HG03442 (cell line): ENCODE data around the gene RXRG.

Experiments
- ATAC-seq: cut with Tn5 transposase; IDR thresholded peaks from one replicate; pipeline ENCODE4 v1.9.1; 2021; ENCODE audit warnings: mild to moderate bottlenecking, moderate library complexity; ENCODE audit not compliant: unreplicated experiment

The RXRG gene

DNA sequence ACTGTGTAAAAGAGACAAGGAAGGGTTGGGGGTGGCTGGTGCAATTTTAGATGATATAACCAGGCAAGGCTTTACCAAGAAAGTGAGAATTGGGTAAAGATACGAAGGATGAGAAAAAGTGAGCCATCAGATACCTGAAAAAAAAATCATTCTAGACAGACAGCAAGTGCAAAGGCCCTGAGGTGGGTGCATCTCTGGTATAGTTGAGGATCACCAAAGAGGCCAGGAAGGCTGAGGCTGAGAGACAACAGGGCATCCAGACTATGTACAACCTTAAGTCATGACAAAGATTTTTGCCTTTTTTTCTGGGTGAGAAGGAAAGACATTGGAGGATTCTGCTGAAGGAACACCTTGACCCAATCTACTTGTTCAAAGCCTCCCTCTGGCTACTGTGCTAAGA lies 29.9 kb downstream of the RXRG start:
- ATAC-seq, result no peak

DNA sequence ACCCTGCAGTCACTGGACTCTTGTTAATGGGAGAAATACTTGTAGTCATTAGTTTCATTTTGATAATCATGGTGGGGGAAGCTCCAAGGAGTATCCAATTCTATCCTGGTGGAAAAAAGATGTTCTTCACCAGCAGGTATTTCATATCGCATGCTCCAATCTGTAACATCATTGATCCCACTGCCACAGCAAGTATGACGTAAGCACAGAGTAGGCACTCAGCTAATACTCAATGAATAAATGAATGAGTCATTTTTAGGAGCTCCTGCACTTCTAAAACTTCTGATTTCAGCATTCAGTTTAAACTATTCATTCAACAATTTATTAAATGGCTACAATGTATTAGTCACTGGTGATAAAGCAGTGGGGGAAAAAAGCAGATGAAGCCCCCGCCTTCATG lies 30.3 kb downstream of the RXRG start:
- no peak for ATAC-seq

DNA sequence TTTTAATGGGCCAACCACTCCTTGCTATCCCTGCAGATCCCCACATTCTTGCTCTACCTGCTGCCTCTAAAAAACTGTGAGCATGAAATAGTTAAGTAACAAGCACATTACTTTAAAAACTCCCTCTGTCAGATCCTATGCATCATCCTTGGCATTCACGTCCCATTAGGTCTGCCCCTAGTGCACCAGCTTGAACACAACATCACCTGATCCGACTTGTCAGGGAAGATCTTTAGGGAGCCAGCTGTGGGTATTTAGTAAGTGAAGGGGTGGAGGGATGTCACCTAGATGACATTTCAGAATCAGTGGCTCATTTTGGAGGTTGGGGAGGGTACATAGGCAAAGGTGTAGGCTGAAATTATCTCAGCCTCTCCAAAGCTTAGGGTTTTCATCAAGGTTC lies 33.5 kb downstream of the RXRG start:
- ATAC-seq, result no peak

DNA sequence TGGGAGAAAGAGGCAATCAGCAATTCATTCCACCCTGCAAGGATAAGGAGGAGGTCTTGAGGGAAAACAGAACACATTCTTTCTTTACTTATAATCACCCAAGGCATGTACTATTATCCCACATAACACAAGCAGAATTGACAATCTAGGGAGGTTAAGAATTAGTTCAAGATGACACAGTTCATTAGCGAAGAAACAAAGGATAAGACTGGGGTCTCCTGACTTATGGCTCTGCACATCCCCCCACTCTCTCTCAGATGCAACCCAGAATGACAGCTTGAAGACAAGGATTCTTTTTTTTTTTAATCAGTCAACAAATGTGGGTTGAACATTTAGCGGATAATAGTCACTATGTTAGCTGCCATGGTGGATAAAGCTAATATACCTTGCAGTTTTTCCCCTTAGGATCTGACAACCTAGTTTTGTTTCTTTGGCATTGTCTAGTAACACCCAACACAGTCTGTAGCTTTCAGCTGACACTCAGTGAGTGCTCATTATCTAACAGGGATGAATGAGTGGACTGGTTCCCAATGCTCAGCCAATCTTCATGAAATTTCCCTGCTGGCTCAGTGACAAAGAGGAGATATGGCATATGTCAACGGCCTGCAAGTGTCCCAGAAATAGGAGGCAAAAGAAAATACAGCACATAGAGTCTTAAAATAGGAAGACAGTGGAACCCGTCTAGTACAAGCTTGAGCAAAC lies 35.1 kb downstream of the RXRG start:
- ATAC-seq, result no peak

DNA sequence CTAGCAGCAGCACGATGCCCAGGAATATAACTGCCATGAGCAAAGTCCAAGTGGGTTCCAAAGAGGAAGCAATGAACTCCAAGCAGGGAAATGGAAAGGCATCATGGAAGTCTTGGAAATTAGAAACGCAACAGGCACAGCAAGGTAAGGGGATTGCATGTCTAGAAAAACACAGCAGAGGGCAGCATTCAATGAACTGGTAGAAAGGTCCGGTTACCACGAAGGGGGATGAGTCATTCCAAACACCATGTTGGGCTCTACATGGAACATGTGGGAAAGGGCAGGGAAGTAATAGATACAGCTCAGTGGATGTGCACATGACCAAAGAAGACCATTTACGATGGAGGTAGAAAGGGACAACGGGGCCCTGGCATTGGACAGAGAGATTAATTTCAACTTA lies 36.4 kb downstream of the RXRG start:
- ATAC-seq, result peak; percentile 50

DNA sequence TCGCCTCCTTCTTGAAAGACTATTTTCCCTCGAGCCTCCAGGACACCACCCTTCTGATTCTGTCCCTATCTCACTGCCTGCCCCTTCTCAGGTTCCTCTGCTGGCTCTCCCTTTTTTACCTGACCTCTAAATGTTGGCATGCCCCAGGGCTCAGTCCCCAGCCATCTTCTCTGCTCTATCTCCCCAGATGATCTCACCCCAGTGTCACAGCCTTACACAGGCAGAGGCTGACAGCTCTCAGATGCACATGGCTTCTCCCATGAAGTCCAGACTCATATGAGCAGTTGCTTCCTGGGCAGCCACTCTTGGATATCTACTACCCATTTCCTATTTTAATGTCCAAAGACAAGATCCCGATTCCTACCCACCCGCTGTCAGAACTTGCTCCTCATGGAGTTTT lies 37.5 kb downstream of the RXRG start:
- no peak for ATAC-seq

DNA sequence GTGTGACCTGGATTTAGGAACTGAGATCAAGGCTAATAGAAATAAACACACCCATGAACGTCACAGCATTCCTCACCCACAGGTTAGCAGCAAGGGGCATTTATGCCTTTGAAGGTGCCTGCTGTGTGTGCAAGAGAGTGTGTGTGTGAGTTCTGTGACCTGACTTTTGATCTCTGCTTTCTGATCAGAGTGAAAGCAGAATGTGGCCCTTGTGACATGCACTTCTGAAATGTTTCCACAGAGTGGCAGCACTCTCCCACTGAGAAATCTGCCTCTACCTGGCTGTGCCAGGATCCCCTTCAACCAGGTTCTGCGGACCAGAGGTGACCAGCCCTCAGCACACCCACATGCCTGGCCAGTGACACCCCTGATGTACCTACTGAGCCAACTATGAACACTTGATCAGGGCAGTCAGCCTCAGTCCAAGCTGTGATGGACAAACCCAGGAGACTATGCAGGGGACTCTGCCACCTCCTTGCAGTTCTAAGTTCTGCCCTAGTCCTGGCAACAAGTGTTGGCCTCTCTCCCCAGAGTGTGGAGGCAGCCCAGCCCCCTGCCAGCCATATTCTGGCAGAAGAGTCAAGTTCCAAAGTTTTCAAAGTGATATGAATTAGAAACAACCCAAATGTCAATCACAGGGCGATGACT lies 41.0 kb downstream of the RXRG start:
- peak; percentile 62 for ATAC-seq

DNA sequence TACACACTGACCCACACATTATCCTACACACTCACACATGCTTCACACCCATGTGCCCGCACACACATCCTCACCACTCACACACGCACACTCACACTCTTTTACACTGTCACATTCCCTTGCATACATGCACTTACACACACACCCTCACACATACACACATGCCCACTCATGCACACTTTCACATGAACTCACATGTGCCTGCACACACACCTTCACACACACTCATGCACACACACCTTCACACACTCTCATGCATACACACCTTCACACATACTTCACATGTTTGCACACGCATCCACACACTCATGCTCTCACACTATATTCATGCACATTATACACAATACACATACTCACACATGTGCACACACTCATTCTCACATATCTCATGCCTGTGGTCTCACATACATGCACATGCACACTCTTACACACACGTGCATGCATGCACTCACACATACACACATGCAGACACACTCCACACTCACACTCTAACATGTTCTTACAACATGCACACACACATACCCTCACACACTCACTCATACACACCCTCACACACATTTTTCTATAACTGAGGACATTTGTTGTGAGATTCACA lies 42.3 kb downstream of the RXRG start:
- ATAC-seq, result no peak

DNA sequence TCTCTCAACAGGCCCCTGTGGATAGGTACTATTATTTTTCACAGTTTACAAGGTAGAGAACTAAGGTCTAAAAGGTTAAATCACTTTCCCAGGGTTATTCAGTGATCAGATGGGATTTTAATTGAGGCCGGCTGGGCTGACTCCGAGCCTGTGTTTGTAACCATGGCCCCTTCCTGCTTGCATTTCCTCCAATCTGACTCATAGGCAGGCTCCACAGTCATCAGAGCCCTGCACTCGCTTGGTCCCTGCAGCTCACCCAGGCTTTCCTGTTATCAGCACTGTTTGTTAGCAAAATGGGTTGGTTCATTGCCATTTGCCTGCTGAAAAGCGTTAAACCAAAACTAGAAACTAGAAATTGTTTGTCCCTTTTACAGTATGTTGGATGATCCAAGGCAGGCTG lies 47.0 kb downstream of the RXRG start:
- no peak for ATAC-seq

DNA sequence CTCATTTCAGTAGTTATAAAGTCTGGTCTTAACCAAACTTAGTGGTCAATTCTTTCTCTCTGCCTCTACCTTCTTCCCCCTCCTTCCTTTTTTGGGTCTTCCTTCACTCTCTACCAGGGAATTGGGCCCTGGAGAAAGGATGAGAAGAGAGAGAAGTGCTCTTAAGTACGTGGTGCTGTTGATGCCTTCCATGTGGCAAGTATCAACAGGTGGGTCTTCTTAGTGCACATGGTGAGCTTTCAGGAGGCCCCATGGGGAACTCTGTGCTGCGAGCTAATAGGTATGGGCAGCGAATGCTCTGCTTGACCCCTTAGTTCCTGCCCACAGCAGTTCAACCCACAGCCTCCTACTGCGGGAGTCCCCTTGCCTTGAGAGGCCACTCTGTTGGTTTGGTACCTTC lies 49.0 kb downstream of the RXRG start:
- ATAC-seq, result no peak

DNA sequence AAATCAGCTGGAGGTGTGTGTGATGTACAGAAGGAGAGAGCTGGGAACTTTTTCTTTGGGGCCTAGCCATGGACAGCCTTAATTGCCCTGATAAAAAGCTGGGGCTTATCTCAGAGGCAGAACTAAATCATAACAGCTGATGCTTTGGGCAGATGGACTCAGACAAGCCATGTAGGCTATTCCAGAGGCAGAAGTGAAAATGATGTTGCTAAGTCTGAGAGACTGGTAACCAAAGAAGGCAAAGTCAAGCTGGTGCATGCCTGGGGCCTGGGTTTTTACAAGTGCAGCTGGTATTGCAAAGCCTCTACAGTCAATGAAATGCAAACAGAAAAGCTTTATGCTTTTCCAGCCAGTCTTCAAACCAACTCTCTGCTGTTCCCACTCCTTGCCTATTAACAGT lies 49.4 kb downstream of the RXRG start:
- ATAC-seq, result peak; percentile 48

DNA sequence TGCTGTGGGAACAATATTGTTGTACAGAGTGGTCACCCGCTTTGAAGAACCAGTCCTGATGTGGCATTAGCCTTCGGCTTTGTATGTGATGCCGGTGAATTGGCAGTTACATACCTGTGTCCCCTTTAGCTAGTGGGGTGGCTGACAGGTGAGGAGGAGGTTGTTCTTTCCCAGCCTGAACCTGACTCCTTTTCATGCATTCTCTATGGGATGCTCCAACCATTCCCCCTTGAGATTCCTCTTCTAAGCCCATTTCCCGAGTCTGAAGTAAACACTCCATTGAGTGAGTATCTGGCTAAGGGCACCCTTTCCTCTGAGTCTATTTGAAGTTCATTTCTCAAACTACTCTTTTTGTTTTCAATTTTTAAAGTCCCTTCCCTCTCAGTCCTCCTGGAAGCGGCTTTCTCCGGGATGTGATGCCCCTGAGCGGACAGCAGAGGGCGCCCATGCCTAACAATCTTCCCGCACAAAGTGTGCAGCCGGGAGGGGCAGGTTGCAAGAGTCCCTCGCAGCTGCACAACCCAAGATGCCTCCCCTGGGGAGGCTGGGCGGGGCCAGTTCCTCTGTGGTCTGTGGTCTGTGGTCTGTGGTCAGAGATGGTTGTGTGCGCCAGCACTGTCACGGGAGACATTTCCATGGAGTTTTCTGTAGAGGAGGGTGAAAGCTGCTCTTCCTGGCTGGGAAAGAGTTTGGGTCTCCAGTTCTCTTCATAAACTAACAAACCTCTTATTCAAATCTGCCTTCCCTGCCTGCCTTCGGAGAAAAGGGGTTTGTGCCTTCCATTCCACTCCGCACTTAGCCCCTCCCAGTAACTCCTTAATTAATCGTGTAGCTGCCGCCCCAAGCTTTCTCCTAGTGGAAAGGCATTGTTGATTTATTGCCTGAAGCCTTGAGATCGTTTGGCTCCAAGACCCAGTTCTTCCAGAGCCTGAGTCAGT lies 52.0 kb downstream of the RXRG start:
- peak; percentile 96 for ATAC-seq

DNA sequence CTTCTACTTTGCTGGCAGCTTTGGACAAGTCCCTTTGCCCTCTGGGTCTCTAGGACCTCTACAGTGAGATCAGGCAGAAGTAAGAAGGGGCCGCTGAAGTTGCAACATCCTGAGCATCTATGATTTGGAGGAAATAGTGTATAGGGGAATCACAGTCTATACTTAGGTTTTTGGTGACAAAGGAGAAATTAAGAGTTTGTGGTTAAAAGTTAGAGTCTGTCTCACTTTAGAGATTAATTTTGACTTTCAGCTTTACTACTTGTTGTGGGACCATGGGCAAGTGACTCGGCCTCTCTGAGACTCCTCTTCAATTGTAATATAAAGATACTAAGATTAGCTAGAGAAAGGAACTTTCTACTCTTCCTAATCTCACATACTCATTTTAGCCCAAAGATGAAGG lies 55.3 kb downstream of the RXRG start:
- ATAC-seq, result no peak

DNA sequence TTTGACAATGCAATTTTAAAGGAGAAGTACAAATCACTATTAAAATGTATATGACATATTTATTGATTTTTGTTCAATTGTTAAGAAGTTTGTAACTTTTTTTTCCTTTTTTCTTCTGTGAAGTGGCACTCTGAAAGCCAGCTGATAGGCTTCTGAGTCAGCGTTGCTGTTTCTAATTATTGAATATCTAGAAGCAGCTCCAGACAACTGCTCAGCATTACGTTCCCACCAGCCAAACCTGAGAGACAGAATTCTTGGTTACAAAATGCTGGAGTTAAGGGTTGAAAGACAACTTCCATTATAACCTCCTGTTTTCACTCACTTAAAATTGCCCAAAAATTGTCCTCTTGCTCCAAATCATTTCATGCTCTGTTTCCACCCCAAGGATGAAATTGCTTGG lies 57.0 kb downstream of the RXRG start:
- ATAC-seq, result no peak

DNA sequence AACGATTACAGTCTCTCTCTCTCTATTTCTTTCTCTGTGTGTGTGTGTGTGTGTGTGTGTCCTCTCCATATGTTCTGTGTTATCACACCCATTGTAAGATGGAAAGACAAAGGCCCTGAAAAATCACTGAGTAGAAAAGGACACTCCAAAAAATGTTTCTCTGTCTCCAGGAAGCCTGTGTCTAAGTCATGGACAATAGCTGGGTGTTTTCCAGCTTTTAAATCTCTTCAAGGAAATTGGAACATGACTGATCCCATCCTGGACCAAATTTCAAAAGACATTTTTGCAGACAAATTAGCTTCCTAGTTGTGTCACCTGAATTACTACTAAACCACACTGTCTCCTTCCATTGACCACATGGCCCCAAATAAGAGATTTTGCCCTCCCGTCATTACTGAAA lies 57.4 kb downstream of the RXRG start:
- ATAC-seq, result no peak

DNA sequence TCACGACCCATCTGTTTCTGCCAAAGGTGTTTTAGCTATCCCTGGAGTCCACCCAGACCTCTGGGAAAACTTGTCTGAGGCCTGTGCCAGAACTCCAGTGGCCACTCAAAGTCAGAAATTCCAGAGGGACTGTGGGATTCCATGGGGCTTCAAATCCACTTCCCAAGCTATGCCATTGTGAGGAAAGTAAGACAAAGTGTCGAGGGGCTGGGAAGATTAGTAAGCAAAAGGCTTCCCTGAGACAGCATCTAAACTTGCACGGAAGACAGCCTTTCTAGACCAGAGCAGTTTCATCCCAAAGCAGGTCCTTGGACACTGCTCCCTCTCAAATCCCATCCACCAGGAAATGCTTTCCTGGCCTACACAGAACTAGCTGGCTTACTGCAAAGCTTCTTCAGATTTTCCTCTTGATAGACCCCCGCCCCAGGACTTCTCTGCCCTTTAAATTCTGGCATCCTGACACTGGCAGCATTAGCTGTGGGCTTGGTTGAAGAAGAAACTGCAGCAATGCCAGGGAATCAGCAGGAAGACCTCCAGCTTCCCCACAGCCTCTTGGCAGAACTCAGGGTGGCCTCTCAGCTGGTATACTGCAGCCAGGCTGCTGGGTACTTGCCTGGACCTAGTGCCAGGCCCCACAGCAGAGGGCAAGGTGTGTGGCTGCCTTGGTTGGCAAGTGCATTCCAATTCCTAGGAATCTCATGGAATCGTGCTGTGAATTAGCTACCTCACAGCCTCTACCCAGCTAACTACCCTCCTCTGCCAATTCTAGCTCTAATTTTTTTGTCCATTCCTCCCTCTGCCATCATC lies 61.1 kb downstream of the RXRG start:
- ATAC-seq, result no peak

DNA sequence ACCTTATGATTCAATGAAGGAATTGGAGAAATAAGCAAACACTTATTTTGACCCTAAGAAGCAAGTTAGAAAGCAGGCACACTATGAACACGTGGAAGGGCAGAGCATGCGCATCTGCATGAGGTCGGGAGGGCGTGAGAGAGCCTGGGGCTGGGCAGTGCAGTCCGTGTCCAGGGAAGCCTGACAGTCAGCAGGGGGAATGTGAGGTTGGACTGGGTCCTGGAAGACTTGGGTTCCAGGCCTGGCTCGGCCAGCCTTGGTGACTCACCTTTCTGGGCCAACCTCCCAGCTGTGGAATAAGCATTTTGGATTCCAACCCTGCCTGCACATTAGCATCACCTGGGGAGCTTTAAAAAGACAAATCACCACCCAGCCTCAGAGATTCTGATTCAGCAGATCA lies 61.9 kb downstream of the RXRG start:
- no peak for ATAC-seq

DNA sequence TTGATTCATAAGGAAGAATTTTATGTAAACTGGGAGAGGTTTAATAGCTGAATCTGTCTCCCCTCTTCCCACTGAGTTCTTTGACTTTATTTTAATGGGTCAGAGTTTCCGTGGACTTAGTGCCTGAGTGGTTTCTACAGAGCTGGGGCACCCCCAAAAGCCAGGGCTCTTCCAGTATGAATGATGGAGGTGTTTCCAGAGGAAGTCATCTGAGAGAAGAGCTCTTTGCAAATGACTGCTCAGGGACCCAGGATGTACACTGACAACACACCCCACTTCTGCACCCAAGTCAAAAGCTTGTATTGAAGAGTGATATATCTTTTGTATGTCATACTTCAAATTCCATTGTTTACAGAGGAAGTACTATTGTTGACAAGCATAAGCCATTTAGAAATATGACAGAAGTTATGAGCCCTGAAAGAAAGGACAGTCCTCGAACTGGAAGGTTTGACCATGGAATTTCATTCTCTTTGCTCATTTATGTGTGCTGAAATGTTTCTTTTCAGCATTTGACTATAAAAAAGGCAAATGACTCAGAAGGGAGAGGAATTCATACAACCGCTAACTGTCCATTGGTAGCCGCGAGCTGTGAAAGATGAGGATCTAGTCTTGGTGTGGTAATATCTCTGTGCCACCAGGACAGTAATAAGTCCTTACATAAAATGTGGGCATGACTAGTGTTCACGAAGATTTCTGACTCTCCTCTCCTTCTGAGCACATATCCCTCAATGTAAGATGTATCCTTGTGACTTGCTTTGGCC lies 63.0 kb downstream of the RXRG start:
- no peak for ATAC-seq

DNA sequence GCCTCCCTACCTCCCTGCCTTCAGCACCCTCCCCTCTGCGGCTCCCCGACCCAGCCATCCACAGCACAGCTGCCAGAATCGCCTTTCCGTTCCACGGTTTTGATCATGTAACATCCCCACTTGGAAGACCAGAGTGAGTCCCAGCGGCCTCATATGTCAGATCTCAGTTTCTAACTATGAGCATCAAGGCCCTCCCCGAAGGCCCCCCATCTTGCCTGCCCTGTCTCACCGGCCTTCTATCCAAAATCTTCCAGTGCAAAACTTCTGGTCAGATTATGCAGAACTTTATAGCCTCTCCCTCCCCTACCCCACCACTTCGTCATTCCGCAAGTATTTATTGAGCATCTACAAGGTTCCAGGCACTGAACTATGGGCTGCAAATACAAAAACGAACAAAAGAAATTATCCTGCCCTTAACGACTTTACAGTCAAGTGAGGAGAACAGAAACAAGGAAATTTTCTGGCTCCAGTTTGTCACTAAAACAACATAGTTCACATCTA lies 68.1 kb downstream of the RXRG start:
- no peak for ATAC-seq
